Glutamatergic neuron (in vitro differentiated cells): Measurements from ENCODE around the gene PRR33. TPM values are rescaled to one million over a fixed set of nuclear protein-coding genes. Genes with fewer than 3 reads are reported as not detected.

ENCODE experiments used
- DNase-seq: peaks from one replicate; pipeline ENCODE4 v3.0.0; 2022
- H3K27ac Mint-ChIP-seq: one replicate; pipeline ENCODE4 v1.8.0; 2020; ENCODE audit warnings: mild to moderate bottlenecking, mixed read lengths, inconsistent platforms; ENCODE audit not compliant: unreplicated experiment
- H3K27me3 Mint-ChIP-seq: one replicate; pipeline ENCODE4 v1.8.0; 2020; ENCODE audit warnings: mild to moderate bottlenecking, moderate library complexity, mixed read lengths, inconsistent platforms; ENCODE audit not compliant: unreplicated experiment
- H3K36me3 Mint-ChIP-seq: one replicate; pipeline ENCODE4 v1.8.0; 2020; ENCODE audit warnings: mild to moderate bottlenecking, mixed read lengths, inconsistent platforms; ENCODE audit not compliant: unreplicated experiment
- H3K4me1 Mint-ChIP-seq: one replicate; pipeline ENCODE4 v1.8.0; 2020; ENCODE audit warnings: mild to moderate bottlenecking, low read depth, mixed read lengths, inconsistent platforms; ENCODE audit not compliant: unreplicated experiment
- H3K4me3 Mint-ChIP-seq: one replicate; pipeline ENCODE4 v1.8.0; 2020; ENCODE audit warnings: mild to moderate bottlenecking, mixed read lengths, inconsistent platforms; ENCODE audit not compliant: unreplicated experiment
- H3K9me3 Mint-ChIP-seq: one replicate; pipeline ENCODE4 v1.8.0; 2020; ENCODE audit warnings: mild to moderate bottlenecking, moderate library complexity, mixed read lengths, inconsistent platforms; ENCODE audit not compliant: unreplicated experiment
- CTCF ChIP-seq: fragments of 200-600 bp; sonication (generic); IDR thresholded peaks from one replicate; pipeline ENCODE4 v1.5.0; 2021; ENCODE audit not compliant: partially characterized antibody, unreplicated experiment
- total RNA-seq: library from RNA; stranded (reverse); fragmentation: NEBNext Ultra II Directional; extraction: Animal tissue kit (Norgen Biotek cat#: 25700); gene quantifications from one replicate; pipeline ENCODE4 v1.2.1, GENCODE V29; 2021; ENCODE audit not compliant: unreplicated experiment

PRR33 gene
- total RNA-seq, 1 donor from 2014 or later, result not detected

DNA sequence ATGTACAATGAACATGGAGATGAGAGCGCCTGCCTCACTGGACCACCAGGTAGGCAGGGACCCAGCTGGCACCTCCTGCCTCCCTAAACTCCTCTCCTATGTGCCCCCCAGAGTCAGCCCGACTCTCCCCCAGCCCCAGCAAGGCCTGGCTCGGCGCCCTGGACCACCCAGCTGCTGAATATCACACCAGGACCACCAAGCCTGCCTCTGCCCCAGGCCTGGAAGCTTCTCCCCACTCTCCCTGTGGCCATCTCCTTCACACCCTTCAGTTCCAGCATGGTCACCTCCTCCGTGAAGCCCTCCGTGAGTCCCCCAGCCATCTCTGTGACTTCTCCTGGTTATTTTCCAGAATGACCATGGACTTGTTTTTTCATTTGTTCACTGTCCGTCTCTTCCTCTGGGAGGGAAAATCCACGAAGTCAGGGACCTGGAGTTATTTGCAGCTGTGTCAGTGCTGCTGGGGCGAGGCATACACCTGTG lies 45.2 kb downstream of the PRR33 start:
- H3K4me3 Mint-ChIP-seq, result no peak overlapping the region
- no peaks in the 10 kb centered on the region for H3K36me3 Mint-ChIP-seq
- TF ChIP-seq CTCF, result no peak
- peaks cover 11% of the 10 kb centered on the region for H3K27me3 Mint-ChIP-seq
- peaks cover 6% of the 10 kb centered on the region for H3K4me1 Mint-ChIP-seq
- DNase-seq, result no peak
- H3K9me3 Mint-ChIP-seq, result peaks cover 14% of the 10 kb centered on the region
- H3K27ac Mint-ChIP-seq, result no peak overlapping the region

DNA sequence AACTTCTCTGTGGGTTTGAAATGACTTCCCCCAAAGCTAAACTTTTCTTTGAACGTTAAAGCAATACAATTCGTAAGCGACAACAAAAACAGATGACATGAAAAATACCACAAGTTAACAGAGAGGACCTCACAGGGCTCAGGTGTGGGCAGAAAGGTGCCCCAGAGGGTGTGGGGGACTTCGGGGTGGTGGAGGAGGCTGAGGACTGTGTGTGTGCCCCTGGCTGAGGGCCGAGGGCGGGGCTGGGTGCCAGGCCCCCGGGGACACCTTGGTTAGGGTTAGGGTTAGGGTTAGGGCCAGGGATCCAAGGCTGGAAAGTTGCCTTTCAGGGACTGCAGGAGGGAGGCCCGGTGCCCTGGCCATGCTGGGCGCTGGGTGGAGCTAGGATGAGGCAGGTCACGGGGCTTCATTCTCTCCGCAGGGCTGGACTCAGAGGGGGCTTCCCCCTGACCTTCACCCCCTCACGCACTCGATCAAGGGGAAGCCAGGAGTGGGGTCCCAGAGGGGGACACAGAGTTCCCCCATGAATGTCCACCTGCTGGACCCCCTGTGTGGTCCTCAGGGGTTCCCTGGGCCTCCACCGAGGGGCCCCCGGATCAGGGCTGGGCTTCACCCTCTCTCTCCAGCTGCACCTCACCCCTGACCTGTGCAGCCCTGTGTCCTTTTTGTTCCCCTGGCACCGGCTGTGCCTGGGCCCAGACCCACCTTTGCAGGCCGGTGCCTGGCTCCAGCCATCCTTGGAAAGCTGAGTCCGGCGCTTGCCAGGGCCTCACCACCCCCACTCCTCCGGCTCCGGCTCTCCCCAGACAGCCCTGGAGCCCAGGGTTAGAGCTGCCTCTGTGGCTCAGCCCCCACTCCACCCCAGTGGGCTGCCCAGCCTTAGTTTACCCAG lies 45.9 kb downstream of the PRR33 start:
- no peak overlapping the region for H3K4me3 Mint-ChIP-seq
- no peaks in the 10 kb centered on the region for H3K36me3 Mint-ChIP-seq
- peaks cover 6% of the 10 kb centered on the region for H3K4me1 Mint-ChIP-seq
- no peak overlapping the region for H3K27ac Mint-ChIP-seq
- H3K9me3 Mint-ChIP-seq, result peaks cover 13% of the 10 kb centered on the region
- peaks cover 11% of the 10 kb centered on the region for H3K27me3 Mint-ChIP-seq
- DNase-seq, result no peak
- no peak for TF ChIP-seq CTCF

GRCh38 chr11:1845095-1845429 lies 46.6 kb downstream of the PRR33 start:
- no peak for DNase-seq

DNA sequence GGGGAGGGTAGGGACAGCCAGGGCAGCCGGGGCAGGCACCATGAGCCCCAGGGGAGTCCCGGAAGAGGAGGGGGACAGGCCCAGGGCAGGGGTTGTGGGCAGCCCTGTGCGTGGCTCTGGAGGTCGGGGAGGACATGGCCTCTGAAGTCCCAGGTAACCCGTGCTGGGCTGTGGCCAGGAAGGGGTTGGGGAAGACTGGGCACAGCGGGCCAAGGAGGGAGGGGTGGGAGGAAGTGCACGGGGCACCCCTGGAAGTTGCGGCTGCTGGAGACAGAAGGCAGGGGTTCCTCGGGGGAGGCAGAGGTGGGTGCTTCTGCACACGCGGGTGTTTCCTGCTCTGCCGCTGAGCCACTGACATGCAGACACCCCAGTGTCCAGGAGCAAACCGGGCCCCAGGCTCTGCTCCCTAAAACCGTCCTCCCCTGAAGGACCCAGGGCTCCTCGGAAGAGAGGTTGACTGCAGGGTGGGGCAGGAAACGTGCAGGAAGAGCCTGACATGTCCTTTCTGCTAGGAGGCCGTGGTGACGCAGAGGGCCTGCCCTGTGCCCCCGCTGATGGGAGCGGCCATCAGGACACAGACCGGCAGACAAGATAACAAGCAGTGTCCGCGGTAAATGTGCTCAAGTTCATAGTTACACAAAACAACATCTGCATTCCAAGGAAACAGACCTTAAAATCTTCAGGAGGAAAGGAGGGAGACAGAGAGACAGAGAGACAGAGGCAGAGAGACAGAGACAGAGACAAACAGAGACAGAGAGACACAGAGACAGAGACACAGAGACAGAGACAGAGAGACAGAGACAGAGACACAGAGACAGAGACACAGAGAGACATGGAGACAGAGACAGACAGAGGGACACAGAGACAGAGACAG lies 47.2 kb downstream of the PRR33 start:
- TF ChIP-seq CTCF, result no peak
- Mint-ChIP-seq H3K36me3 (no peaks in the 10 kb centered on the region), H3K4me1 (peaks cover 6% of the 10 kb centered on the region), H3K9me3 (peaks cover 10% of the 10 kb centered on the region), H3K27me3 (peaks cover 9% of the 10 kb centered on the region), H3K4me3 (peak overlapping the region; percentile 0), H3K27ac (no peak overlapping the region)
- no peak for DNase-seq

More at GRCh38 chr11:1845095-1845429, 46.6 kb downstream of the PRR33 start:
- Mint-ChIP-seq H3K27me3 (peaks cover 11% of the 10 kb centered on the region), H3K36me3 (no peaks in the 10 kb centered on the region), H3K4me3 (peak overlapping the region; percentile 0), H3K9me3 (peaks cover 10% of the 10 kb centered on the region), H3K27ac (no peak overlapping the region), H3K4me1 (peaks cover 6% of the 10 kb centered on the region)
- no peak for TF ChIP-seq CTCF
